GM21390 (cell line): Measurements from ENCODE around the gene AK8.

Experiments used
- ATAC-seq: cut with Tn5 transposase; IDR thresholded peaks from one replicate; pipeline ENCODE4 v1.9.1; 2021; ENCODE audit not compliant: unreplicated experiment

AK8 gene

GRCh38 chr9:132745756-132746709 lies 132.1 kb downstream of the AK8 start:
- ATAC-seq = no peak

DNA sequence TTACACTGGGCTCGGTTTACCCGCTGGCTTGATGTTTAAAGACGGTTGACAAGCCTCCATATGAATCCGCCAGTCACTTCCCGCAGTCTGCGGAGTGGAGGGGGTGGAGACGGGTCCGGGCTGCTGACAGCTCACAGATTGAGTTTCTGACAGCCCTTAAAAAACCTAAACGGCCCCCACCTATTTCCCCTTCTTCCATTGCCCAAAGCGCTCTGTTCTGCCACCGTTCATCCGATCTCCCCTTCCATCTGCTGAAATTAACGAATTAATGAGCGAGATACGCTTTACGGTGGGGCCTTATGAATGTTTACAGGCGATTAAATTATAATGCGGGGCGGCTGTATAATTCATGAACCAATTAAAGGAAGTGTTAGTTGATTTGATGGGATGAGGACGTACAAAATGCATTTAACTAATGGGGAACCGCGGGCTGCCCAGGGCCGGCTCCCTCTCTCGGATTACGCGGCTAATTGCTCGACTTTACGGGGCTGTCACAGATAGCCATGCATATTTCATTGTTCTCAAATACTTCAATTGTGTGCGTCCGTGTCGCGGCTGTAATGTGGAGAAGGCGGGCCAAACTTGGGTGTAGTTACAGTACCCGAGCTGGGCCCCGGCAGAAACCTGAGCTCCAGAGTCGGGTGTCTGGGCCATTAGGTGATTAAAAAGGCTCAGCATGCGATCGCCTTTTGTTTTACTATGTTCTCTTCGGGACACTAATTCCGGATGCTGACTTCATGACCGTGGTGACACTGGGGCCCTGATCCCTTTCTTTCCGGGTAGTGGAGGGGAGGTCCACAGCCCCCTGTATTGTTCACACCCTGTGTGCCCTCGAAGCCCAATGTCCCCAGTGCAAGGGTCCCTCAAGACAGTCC lies 133.0 kb downstream of the AK8 start:
- ATAC-seq = no peak

DNA sequence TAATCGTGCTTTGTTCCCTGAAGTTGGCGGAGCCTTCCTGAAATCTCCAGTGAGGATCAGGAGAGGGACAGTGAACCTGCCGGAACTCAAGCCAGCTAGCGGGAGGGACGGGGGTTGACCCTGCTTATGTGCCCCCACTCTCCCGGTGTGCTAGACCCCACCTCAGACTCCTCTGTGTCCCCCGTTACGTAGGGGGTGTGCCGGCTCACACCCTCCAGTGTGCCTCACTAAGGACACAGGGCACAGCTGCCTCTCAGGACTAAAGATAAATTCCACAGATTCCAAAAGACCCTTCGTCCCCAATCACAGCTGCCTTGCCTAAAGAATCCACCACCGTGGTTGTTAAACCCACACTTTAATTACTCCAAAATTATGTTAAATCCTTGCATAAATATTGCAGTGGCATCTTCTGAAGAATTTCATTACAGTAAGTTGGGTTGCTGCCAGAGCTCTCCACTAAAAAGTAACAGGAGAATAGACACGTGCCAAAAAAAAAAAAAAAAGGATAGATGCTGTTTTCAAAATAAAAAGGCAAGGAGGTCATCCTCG lies 134.1 kb downstream of the AK8 start:
- no peak for ATAC-seq

DNA sequence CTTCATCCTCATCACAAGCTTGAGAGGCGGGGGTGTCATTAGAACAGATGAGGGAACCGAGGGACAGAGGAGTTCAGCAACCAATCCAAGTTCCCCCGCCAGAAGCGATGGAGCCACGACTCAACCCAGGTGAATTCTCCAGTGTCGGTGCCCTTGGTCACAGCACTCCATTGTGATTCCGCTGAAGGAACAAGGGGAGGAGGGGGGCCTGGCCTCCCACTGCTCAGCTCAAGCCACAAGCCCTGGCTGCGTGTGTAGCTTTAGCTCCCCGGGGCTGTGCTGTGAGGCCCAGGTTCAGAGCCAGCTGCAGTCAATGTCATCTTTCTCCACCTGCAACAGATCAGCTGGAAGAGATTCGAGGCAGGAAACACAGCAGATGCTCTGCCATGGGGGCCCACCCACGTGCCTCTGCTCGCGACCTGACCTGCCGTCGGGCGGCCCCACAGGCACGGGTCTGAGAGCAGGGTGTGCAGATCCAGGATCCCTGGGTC lies 135.2 kb downstream of the AK8 start:
- no peak for ATAC-seq

DNA sequence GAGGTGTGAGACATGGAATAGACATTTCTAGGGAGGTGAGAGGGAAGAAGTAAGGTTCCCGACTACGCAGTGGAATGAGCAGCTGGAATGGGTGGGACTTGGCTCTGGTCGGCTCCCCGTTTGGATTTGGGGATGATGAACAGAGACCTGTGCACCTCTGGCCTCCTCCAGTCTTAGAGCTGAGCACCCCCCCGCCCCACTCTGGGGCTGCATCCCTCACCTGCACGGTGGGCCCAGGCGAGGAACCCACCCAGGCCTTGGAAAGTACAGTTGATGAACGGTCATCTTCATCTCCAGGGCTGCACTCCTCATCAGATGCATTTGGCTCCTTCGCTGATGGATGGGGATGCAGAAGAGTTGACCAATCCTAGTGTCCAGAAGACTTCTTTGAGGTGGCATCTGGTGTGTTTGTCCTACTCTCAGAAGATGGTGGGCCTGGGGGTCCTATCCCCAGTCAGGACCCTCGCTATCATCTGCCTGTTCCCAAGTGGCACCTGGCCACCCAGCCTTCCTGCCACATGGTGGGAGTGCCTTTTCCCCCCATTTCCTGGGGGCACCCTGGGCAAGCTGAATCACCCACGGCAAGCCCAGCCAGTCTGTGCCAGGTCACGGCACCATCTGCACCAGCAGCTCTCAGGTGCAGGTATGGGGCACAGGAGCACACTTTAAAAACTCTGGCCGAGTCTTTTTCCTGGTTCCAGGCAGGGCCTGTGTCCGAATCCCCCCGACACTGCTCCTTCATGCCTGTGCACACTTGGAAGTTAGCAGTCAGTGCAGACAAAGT lies 137.4 kb downstream of the AK8 start:
- no peak for ATAC-seq

- ATAC-seq = no peak
Measured at GRCh38 chr9:132739710-132740310, 138.3 kb downstream of the AK8 start.

DNA sequence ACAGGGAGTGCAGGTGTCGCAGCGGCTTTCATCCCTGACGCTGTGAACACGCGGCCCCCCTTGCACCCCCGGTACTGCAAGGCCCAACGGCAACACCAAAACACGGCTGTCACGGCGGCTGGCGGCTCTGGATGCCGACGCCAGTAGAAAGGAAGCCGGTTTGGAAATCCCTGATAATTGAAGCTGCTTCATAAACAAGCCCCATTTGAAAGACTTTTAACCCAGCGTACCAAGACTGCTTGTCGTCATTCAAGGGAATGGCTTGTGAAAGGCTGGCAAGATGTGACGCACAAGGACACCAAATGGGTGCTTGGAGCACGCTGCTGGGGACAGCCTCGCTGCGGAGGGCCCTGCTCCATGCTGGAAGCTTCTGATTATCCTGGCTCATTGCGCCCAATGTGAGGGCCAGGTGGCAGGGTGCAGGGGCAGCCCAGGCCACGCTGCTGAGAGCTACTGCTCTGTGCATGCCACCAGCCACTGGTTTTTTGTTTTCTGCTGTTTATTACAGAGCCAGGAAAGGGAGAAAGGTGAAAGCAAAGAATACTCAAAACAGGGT lies 144.7 kb downstream of the AK8 start:
- no peak for ATAC-seq

DNA sequence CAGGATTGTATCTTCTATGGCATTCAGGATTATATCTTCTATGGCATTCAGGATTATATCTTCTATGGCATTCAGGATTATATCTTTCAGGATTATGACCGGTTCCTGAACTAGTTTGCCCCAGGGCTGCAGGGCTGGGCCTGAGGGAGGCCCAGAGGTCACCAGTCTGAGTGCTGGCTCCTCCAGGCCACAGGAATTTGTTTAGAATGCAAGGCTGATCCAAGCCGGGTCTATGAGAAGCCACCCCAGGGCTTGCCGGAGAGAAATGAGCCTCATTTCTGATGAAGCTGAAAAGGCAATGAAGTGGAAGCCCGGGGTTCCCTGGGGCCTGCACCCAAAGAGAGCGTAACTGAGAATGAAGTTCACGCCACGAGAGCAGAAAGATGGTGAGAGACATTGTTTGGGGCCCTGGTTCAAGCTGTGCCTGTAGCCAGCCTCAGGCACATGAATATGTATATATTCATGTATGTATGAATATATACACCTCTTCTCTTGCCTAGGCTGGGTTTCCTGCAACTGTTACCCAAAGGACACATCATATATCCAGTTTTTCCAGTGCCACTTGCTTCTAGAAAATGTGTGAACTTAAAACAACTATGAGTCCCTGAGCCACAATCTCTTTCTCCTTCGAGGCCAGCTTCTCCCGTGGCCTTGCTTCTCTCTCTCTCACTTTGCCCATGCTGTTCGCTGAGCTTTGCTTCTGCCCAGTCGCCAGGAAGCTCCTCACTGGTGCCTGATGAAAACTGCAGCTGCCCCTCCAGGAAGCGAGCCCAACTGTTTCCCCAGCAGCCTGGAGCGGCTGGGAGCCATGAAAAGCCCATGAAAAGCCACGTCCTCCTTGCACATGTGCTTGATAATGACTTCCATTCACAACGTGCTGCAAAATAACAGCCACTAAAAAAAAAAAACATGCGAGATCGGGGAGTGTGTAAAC lies 145.5 kb downstream of the AK8 start:
- ATAC-seq = no peak

DNA sequence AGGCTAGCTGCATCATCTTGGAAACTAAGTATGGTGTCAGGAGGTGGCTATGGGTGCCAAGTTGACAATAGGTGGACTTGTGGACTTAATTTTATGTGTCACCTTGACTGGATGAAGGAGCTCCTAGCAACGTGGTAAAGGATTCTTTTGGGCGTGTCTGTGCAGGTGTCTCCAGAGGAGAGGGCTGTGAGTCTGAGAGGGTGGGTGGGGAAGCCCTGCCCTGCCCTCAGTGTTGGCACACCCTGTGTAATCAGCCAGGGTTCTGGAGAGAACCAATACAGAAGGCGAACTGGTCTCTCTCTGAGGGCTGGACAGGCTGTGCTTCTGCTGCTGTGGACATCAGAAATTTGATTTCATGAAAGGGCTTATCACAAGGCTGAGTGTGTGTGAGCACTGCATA lies 146.9 kb downstream of the AK8 start:
- ATAC-seq = no peak

DNA sequence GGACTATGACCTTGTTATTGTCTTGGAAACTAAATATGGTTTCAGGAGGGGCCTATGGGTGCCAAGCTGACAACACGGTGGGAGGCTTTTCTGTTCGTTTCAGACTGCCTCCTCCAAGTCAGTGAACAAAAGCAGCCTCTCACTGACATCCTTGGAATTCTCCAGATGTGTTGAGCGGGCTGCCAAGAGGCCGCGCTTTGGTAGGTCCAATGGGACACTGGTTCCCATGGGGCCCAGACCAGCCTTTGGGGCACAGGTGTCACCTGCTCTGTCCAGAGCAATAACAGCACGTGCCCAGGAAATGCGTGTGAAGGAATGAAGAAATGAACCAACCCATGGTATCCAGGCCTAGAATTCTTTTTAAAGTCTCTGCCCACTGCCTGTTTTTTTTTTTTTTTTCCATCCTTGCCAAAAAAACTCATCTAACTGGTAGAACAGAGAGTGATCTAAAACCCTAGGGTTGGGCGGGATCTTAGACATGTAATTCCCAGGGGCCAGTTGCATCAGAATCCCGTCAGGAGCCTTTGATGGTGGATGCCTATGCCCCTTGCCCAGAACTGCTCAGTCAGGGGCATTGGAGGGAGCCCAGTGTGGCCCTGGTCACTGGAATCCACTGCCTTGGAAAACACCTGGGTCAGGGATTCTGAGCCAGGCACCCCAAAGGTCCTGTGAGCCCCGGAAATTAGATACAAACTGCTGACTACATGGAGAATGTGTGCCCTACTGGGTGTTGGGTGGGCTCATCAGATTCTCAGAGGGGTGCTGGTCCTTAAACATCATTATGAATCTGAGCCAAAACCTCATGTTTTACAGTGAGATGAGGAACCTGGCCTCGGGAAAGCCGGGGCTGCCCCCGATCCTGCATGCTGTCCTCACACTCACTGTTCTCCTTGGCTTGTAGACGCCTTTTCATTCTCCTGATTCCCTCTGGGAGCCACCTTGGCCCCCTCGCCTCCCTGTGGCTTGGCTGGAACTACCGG lies 147.7 kb downstream of the AK8 start:
- no peak for ATAC-seq

DNA sequence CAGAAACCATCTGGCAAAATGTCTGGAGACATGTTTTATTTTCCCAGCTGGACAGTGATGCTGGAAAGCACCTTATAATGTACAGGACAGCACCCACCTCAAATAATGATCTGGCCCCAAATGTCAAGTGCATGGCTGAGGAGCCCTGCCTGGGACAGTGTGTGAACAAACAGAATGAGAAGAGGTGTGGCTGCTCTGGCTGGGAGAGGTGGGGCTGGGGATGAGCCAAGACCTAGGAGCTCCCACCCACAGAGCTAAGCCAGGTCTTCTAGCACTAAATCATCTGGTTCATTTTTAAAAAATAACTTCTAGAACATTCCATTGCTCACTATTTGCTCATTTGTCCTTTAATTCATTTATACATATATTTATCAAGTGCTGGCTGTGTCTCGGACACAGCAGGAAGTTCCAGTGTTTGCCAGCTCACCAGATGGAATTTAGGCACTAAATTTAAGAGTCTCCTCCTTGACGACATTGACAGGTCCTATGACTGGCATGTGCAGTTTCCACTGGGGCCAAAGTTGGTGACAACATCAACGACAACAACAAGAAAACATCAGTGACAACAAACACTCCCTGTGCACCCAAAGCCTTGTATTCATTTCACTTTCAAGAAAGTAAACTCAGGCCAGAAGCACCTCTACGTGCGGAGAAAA lies 148.7 kb downstream of the AK8 start:
- ATAC-seq = no peak

- ATAC-seq = no peak
Measured at GRCh38 chr9:132728497-132728896, 149.6 kb downstream of the AK8 start.

- ATAC-seq = no peak
Measured at GRCh38 chr9:132728071-132728470, 150.0 kb downstream of the AK8 start.

DNA sequence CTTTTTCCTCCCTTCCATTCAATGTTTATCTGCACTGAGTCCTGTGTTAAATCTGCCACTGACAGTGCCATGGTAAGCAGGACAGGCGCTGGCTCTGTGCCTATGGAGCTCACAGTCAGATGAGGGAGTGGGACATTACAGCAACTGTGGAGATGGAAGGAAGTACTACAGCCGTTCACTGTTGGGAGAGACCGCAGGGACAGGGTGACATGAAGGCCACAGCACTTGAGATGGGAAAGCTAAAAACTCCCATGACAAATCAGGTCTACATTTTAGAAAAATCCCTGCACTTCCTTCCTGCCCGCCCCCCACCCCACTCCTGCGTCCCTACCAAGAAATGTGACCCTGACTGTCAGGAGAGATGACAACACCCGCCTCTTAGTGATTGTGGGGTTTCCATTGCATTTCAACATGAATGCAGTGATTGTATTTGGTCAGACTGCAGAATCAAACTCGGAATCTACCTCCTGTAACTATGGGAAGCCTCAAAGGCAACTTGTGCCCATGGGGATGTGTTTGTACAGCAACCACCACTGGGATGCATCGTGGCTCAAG lies 151.4 kb downstream of the AK8 start:
- ATAC-seq = no peak

DNA sequence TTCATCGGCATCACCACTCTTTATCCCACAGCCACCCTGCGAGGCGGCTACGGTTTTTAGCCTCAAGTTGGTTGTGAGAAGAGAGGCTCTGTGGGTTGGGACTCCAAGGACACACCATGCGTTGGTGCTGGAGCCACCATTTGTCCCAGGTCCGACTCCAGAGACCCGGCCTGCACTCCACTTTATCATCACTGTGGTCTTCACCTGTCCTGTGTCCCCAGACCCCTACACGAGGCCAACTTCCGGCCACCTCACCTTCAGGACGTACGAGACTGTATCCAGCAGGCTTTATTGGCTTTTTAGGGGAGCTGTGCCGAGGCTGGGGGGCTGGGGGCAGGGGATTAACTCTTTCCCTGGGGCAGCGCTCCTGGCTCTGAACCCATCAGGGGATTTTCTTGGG lies 152.8 kb downstream of the AK8 start:
- ATAC-seq = no peak

DNA sequence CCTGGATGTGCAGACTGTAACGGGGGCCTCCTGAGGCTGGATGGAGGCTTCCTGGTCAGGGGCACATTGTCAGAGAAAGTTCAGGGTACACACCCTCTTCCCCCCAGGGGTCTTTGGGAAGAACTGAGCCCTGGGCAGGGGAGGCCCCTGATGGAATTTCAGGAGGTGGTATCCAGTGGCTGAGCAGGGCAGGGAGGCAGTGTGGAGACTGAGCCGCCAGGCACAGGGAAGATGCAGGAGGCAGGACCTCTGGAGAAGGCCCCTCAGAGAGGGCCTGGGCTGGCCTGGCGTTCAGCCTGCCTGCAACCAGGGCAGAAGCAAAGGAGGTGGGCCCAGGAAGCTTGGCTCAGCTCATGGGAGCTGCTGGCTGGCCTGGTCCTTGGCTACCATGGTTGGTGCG lies 154.3 kb downstream of the AK8 start:
- ATAC-seq = no peak

DNA sequence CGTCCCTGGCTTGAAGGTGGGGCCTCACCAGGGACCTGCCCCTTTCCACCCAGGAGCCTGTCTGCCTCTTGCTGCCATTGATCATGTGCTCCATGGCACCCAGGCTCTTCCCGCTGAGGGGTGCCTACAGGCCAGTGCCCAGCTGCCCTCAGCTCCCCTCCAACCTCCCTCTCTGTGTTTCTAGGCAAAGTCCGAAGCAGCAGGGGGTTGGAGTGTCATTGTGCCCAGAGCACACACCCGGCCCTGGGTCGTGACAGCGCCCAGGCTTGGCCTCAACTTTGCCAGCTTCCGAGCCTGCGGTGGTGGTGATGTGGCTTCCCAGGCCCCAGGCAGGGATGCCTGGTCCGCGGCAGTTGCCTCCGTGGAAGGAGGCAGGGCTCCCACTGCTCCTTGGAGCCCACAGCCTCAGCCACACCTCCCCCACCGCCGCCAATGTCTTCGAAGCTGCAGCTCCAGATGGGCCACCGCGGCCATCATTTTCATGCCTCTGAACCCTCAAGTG lies 155.5 kb downstream of the AK8 start:
- ATAC-seq = no peak
